ENCODE data around the gene DAPK1. TPM values are rescaled to one million over a fixed set of nuclear protein-coding genes. Genes with fewer than 3 reads are reported as not detected.

The DAPK1 gene
- polyA plus RNA-seq, 1 donor from 2014 or later, result 45.0 TPM

GRCh38 chr9:87703636-87704276, 206.1 kb downstream of the DAPK1 start:
- Histone ChIP-seq H3K4me2 (ENCODE audit: low read length) (no peak overlapping the region), H3F3A (ENCODE audit: insufficient read depth, low read length, poor library complexity, severe bottlenecking) (no peaks in the 10 kb centered on the region), H4K20me1 (ENCODE audit: insufficient read depth) (no peaks in the 10 kb centered on the region), H3K9me3 (ENCODE audit: low read length) (no peaks in the 10 kb centered on the region), H3K79me2 (replicated peaks; ENCODE audit: insufficient read depth, low read length) (no peaks in the 10 kb centered on the region), H3K27me3 (ENCODE audit: insufficient read depth, low read depth, low read length) (no peaks in the 10 kb centered on the region), H3K9ac (ENCODE audit: low read length) (no peak overlapping the region), H3K9me2 (ENCODE audit: insufficient read depth, low read length) (no peaks in the 10 kb centered on the region), H2AFZ (ENCODE audit: low read depth, low read length) (no peak overlapping the region), H3K27ac (ENCODE audit: low read length) (no peak overlapping the region), H3K36me3 (ENCODE audit: insufficient read depth, low read length) (peaks cover 4% of the 10 kb centered on the region), H3K4me3 (ENCODE audit: low read length) (no peak overlapping the region)
- TF ChIP-seq EP300 (conservative IDR thresholded peaks at IDR 0.05; ENCODE audit: poor library complexity, severe bottlenecking) (no peak), CTCF (IDR thresholded peaks at IDR 0.05; ENCODE audit: poor library complexity, severe bottlenecking) (no peak), SMC3 (conservative IDR thresholded peaks at IDR 0.05; ENCODE audit: poor library complexity) (no peak), MXI1 (conservative IDR thresholded peaks at IDR 0.05; ENCODE audit: poor library complexity, severe bottlenecking) (no peak), EZH2 (IDR thresholded peaks at IDR 0.05; ENCODE audit: borderline replicate concordance, insufficient read depth, low read length, poor library complexity, severe bottlenecking) (no peak), REST (IDR thresholded peaks at IDR 0.05; ENCODE audit: borderline replicate concordance) (no peak), POLR2AphosphoS5 (IDR thresholded peaks at IDR 0.05) (no peak), RAD21 (conservative IDR thresholded peaks at IDR 0.05) (no peak), TAF1 (IDR thresholded peaks at IDR 0.05; ENCODE audit: low read depth) (no peak)

DNA sequence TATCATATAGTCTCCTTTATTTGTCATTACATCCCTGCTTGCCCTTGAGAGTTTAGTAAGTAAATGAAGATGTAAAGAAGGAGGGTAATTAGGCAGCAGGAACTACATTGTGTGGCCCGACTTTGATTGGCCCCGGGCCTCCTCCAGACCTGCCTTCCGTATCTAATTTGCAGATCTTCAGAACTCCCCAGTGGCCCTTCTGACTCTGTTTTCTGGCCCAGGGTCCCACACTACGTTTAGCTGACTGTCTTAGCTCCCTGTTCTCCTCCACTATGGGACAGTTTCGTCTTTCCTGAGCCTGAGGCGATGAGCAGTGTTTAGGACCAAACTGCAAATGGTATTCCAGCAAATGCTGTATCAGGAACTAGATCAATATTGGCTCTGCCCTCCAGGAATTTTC, 206.7 kb downstream of the DAPK1 start:
- Histone ChIP-seq H3K9me2 (ENCODE audit: insufficient read depth, low read length) (no peaks in the 10 kb centered on the region), H3K9ac (ENCODE audit: low read length) (no peak overlapping the region), H3K9me3 (ENCODE audit: low read length) (no peaks in the 10 kb centered on the region), H2AFZ (ENCODE audit: low read depth, low read length) (no peak overlapping the region), H3K27ac (ENCODE audit: low read length) (no peak overlapping the region), H3K4me2 (ENCODE audit: low read length) (no peak overlapping the region), H4K20me1 (ENCODE audit: insufficient read depth) (no peaks in the 10 kb centered on the region), H3F3A (ENCODE audit: insufficient read depth, low read length, poor library complexity, severe bottlenecking) (no peaks in the 10 kb centered on the region), H3K27me3 (ENCODE audit: insufficient read depth, low read depth, low read length) (no peaks in the 10 kb centered on the region), H3K4me3 (ENCODE audit: low read length) (no peak overlapping the region), H3K36me3 (ENCODE audit: insufficient read depth, low read length) (peaks cover 4% of the 10 kb centered on the region), H3K79me2 (replicated peaks; ENCODE audit: insufficient read depth, low read length) (no peaks in the 10 kb centered on the region)
- no peak for TF ChIP-seq RAD21 (conservative IDR thresholded peaks at IDR 0.05)
- no peak for TF ChIP-seq POLR2AphosphoS5 (IDR thresholded peaks at IDR 0.05)
- no peak for TF ChIP-seq SMC3 (conservative IDR thresholded peaks at IDR 0.05; ENCODE audit: poor library complexity)
- no peak for TF ChIP-seq MXI1 (conservative IDR thresholded peaks at IDR 0.05; ENCODE audit: poor library complexity, severe bottlenecking)
- no peak for TF ChIP-seq CTCF (IDR thresholded peaks at IDR 0.05; ENCODE audit: poor library complexity, severe bottlenecking)
- TF ChIP-seq REST (IDR thresholded peaks at IDR 0.05; ENCODE audit: borderline replicate concordance), result no peak
- TF ChIP-seq EZH2 (IDR thresholded peaks at IDR 0.05; ENCODE audit: borderline replicate concordance, insufficient read depth, low read length, poor library complexity, severe bottlenecking), result no peak
- no peak for TF ChIP-seq EP300 (conservative IDR thresholded peaks at IDR 0.05; ENCODE audit: poor library complexity, severe bottlenecking)
